GM12891 (cell line): Measurements from ENCODE around the gene NANP. TPM values are rescaled to one million over a fixed set of nuclear protein-coding genes. Genes with fewer than 3 reads are reported as not detected.
"Not testable (repeated sequence)": the region's sequence is repeated elsewhere in the genome, so short reads cannot be mapped to it uniquely, and the experiment has no call there.

Experiments used
- DNase-seq: peaks from one replicate; pipeline ENCODE4 v3.0.0; 2011; ENCODE audit warnings: low spot score; ENCODE audit not compliant: insufficient read length
- FAIRE-seq: peaks from 2 replicates; lab custom pipeline; 2011; peaks lifted over from hg19 to GRCh38; lab: Jason Lieb, UNC
- PAX5 ChIP-seq: IDR thresholded peaks from 2 replicates; pipeline ENCODE4 v1.6.1; 2011; ENCODE audit warnings: low read length, moderate library complexity, mild to moderate bottlenecking; ENCODE audit not compliant: insufficient read depth, severe bottlenecking
- POLR2A ChIP-seq: IDR thresholded peaks from 2 replicates; pipeline ENCODE4 v1.6.1; 2011; ENCODE audit warnings: low read depth, low read length, control low read depth
- POLR2AphosphoS5 ChIP-seq: IDR thresholded peaks from 2 replicates; pipeline ENCODE4 v1.6.1; 2011; ENCODE audit warnings: low read depth, low read length, control low read depth
- POU2F2 ChIP-seq: IDR thresholded peaks from 2 replicates; pipeline ENCODE4 v1.6.1; 2011; ENCODE audit warnings: low read depth, mild to moderate bottlenecking, control low read depth, low read length, moderate library complexity
- SPI1 ChIP-seq: IDR thresholded peaks from 2 replicates; pipeline ENCODE4 v1.6.1; 2011; ENCODE audit warnings: low read depth, low read length, control low read depth
- TAF1 ChIP-seq: IDR thresholded peaks from 2 replicates; pipeline ENCODE4 v1.6.1; 2011; ENCODE audit warnings: low read depth, low read length, control low read depth
- polyA plus RNA-seq: library from polyadenylated mRNA; unstranded; fragments of >200 nt; gene quantifications from one replicate; pipeline ENCODE4 v1.2.1, GENCODE V29; 2012; ENCODE audit warnings: low read depth, missing spikeins, inconsistent platforms; ENCODE audit not compliant: missing spikeins

The NANP gene
- polyA plus RNA-seq = 1.7 TPM

DNA sequence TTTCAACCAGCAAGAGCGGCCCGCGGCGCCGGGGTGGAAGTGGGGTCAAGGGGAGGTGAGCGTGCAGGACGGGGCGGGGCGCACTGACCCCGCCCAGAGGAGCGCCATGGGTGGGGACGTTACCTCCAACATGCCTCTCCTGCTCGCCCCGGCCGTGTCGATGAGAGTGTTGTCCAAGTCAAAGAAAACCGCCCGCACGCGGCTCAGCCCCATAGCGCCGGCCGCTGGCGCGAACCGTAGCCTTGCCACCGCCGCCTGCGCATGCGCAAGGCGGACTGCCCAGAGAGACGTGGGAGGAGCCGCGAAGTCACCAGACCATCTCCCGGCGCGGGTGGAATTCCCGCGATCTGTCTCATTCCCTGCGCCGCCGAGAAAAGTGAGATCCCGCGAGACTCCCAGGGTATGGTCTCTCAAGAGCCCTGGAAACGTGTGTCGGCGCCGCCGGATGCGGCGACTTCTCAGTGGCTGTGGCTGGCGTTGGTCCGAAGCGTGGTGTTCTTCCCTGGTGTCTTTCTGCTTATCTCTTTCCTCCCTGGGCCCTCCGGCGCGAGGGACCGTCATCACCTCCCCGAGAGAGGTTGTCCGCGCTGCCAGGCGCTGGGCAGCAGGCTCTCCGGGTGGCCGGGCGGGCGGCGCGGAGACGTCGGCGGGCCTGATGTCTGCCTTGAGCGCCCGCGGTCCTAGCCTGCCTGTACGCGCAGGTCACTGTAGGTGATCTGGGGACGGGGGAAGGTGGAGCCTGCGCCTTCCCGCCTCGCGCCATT, at the start of gene NANP:
TSS of gene NANP (minus strand) at position 279 of the 764 bp plus-strand sequence. CDS start at position 213, 66 bp downstream.
- FAIRE-seq = peak; percentile 94

DNA sequence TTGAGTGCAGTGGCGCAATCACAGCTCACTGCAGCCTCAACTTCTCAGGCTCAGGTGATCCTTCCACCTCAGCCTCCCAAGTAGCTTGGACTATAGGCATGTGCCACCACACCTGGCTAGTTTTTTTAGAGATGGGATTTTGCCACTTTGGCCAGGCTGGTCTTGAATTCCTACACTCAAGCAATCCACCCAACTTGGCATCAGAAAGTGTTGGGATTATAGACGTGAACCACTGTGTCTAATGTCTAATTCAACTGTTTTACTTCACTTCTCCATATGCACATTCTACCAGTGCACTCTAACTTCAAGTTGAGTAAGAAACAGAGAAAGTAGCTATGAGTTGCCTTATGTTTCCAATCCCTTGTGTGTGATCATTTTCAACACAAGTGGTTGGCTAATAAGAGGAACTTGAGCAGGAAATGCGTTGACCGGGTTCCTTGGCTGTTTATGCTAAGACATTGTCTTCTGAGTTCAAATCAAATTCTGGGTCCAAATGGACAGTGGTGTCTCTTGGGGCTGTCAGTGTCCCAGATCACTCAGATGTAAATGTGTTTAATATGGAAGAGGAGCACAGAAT, 48.9 kb upstream of the NANP start:
- FAIRE-seq = no peak
- no peak for DNase-seq
- TF ChIP-seq POU2F2 (no peak), SPI1 (no peak), TAF1 (no peak), PAX5 (no peak), POLR2AphosphoS5 (no peak), POLR2A (no peak)

More for the DNA sequence above, at the start of gene NANP:
- DNase-seq = peak; percentile 90
- TF ChIP-seq SPI1 (peak; percentile 5; the same call in 1 of the 2 replicates), PAX5 (no peak), POLR2AphosphoS5 (peak; percentile 93), POU2F2 (no peak), TAF1 (peak; percentile 77; the same call in 1 of the 2 replicates), POLR2A (peak; percentile 96)

- no peak for FAIRE-seq
- no peak for DNase-seq
- TF ChIP-seq POU2F2 = no peak
- no peak for TF ChIP-seq TAF1
- no peak for TF ChIP-seq POLR2A
- no peak for TF ChIP-seq POLR2AphosphoS5
- TF ChIP-seq SPI1 = no peak
- TF ChIP-seq PAX5 = no peak
Measured at GRCh38 chr20:25669826-25670422, 46.1 kb upstream of the NANP start.

DNA sequence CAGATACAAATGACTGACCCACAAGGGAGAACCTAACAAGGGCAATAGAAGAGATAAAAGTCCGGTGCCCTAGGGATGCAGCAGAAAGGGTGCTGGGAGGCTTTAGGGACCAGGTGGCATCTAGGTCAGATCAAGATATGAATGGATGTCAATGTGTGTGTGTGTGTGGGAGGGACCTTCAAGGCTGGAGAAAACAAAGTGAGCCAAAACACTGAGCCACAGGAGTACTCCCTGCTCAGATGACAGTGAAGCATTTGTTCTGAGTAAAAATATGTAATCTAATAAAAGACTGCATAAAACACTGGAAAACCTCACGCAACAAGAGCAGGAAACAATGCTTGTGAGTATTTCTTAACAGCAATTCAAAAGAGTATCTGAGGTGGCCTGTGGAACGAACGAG, 44.6 kb upstream of the NANP start:
- DNase-seq = no peak

GRCh38 chr20:25659999-25660398, 36.2 kb upstream of the NANP start:
- FAIRE-seq = no peak
- TF ChIP-seq SPI1 (no peak), POU2F2 (no peak), TAF1 (no peak), POLR2AphosphoS5 (no peak), POLR2A (no peak), PAX5 (no peak)

More for the DNA sequence above, 44.6 kb upstream of the NANP start:
- FAIRE-seq = no peak
- TF ChIP-seq PAX5 (no peak), POLR2A (no peak), POLR2AphosphoS5 (no peak), POU2F2 (no peak), SPI1 (no peak), TAF1 (no peak)

GRCh38 chr20:25654487-25654886, 30.7 kb upstream of the NANP start:
- DNase-seq = no peak
- no peak for FAIRE-seq
- TF ChIP-seq TAF1 = no peak
- no peak for TF ChIP-seq POLR2A
- no peak for TF ChIP-seq POU2F2
- TF ChIP-seq SPI1 = no peak
- TF ChIP-seq PAX5 = no peak
- no peak for TF ChIP-seq POLR2AphosphoS5

More at GRCh38 chr20:25659999-25660398, 36.2 kb upstream of the NANP start:
- no peak for DNase-seq

GRCh38 chr20:25652866-25653265, 29.1 kb upstream of the NANP start:
- not testable (repeated sequence) for FAIRE-seq, DNase-seq

DNA sequence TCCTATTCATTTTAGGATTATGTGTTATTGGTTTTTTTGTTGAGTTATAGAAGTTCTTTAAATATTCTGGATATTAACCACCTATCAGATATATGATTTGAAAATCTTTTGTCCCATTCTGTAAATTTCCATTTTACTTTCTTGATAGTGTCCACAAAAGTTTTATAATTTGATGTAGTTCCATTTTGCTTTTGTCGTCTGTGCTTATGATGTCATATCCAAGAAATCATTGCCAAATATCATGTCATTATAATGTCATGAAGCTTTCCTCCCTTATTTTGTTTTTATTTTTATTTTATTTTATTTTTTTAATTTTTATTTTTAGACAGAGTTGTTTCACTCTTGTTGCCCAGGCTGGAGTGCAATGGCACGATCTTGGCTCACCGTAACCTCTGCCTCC, 21.0 kb upstream of the NANP start:
- DNase-seq = no peak
- FAIRE-seq = no peak
- TF ChIP-seq POLR2A (no peak), POU2F2 (no peak), TAF1 (no peak), POLR2AphosphoS5 (no peak), SPI1 (no peak), PAX5 (no peak)

- TF ChIP-seq POLR2AphosphoS5 (no peak), POLR2A (no peak), PAX5 (no peak), TAF1 (no peak), POU2F2 (no peak), SPI1 (no peak)
- DNase-seq (no peak), FAIRE-seq (no peak)
Measured at GRCh38 chr20:25643716-25644115, 19.9 kb upstream of the NANP start.

GRCh38 chr20:25637247-25637646, 13.4 kb upstream of the NANP start:
- FAIRE-seq = no peak
- TF ChIP-seq TAF1 (no peak), PAX5 (no peak), SPI1 (no peak), POLR2AphosphoS5 (no peak), POU2F2 (no peak), POLR2A (no peak)

More at GRCh38 chr20:25637247-25637646, 13.4 kb upstream of the NANP start:
- DNase-seq = no peak
